ENCODE results near the gene ABTB1.

The ABTB1 gene

DNA sequence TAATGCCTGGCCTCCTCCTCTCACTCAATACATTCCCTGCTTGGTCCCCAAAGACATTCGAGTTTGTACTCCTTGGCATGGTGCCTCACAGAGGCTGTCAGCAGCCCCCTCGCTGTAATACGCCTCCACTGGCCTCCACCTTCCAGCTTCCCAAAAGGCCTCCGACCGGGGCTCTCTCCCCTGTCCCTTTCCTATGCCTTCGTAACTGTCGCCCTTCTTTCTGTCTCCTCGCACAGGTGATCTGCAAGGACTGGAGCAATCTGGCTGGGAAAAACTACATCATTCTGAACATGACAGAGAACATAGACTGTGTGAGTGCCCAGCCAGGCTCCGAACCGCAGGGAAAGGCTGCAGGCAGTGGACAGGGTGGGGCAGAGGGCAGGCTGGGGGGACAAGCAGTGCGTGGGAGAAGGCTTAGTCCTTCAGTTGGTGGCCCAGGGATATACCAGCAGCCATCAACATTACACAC lies 10.7 kb upstream of the ABTB1 start:
- no peak for ATAC-seq
- DNase-seq, result no peak
- Mint-ChIP-seq H3K9me3 (no peaks in the 10 kb centered on the region), H3K27ac (peak overlapping the region in 1 of 2 donors; percentile 68), H3K4me1 (no peaks in the 10 kb centered on the region), H3K4me3 (no peak overlapping the region), H3K27me3 (no peaks in the 10 kb centered on the region)

DNA sequence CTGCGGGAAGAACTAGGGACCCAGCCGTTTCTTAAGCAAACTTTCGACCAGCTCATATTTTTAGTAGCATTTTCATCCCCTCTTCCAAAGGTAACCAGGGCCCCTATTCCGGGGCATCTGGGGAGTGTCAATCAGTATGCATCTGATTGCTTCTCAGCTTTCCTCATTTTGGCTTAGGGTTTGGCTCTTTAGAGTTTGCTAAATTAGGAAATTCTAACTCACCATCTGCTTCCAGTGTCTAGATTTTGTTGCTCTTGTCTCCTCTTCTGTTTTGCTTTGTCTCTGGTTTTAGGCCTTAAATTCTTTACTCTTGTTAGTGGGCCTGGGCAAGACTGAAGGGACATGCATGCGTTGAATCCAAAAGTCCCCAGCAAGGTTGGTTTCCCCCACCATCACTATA lies 9.6 kb upstream of the ABTB1 start:
- Mint-ChIP-seq H3K4me3 (no peak overlapping the region), H3K27ac (peak overlapping the region in 1 of 2 donors; percentile 35), H3K27me3 (no peaks in the 10 kb centered on the region), H3K4me1 (no peaks in the 10 kb centered on the region), H3K9me3 (no peaks in the 10 kb centered on the region)
- DNase-seq (no peak), ATAC-seq (no peak)

GRCh38 chr3:127665165-127665564 lies 7.6 kb upstream of the ABTB1 start:
- Mint-ChIP-seq H3K27ac (no peak overlapping the region), H3K9me3 (no peaks in the 10 kb centered on the region), H3K27me3 (no peaks in the 10 kb centered on the region), H3K4me1 (no peaks in the 10 kb centered on the region), H3K4me3 (no peak overlapping the region)
- ATAC-seq (no peak), DNase-seq (no peak)

- Mint-ChIP-seq H3K4me3 (no peak overlapping the region), H3K9me3 (no peaks in the 10 kb centered on the region), H3K27me3 (no peaks in the 10 kb centered on the region), H3K27ac (no peak overlapping the region), H3K4me1 (no peaks in the 10 kb centered on the region)
- DNase-seq, result no peak
- ATAC-seq, result no peak
These were observed 7.2 kb upstream of the ABTB1 start for GRCh38 chr3:127665586-127665985.

DNA sequence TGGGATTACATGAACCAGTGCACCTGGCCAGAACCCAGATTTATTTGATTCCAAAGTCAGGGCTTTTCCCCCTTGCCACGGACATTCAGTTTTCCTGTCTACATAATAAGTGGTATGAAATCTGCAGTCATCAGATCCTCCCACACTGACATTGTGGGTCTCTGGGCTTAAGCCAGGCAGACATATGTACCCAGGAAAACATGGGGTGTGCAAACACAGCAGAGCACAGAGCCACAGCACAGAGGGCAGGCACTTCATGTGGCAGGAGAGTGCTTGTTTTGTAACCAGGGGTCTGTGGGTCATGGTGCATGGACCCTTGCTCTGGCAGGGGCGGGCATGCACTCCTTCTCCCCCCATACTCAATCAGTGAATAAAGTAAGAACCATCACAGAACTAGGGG lies 6.1 kb upstream of the ABTB1 start:
- Mint-ChIP-seq H3K4me1 (peaks cover 10% of the 10 kb centered on the region), H3K27me3 (no peaks in the 10 kb centered on the region), H3K27ac (no peak overlapping the region), H3K9me3 (no peaks in the 10 kb centered on the region), H3K4me3 (no peak overlapping the region)
- ATAC-seq (no peak), DNase-seq (no peak)

DNA sequence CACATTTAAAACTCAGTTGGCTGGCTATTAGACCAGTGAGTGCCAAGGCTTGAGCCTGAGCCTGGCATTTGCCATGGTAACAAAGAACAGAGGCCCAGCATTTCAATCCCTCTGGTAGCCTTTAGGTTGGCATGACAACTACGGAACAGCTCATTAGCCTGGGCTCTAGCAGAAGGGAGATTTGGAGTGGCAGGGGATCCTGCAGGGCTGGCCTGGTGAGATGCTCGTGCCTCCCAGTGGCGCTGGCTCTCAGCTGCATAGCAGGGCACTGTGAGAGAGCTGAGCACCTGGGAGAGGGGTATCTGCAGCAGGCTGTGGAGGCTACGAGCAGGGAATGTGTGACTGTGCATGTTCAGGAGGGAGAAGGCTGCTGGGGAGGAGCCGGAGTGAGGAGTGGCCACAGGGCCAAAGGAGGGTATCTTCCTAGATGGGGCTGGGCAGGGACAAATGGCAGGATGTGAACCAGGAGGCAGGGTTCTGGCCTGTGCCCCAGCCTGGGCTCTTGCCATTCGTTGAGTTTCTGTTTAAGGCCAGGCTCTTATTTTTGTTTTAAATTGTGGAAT lies 5.6 kb upstream of the ABTB1 start:
- no peak for ATAC-seq
- DNase-seq, result no peak
- no peak overlapping the region for H3K27ac Mint-ChIP-seq
- no peak overlapping the region for H3K4me3 Mint-ChIP-seq
- H3K9me3 Mint-ChIP-seq, result no peaks in the 10 kb centered on the region
- peaks cover 14% of the 10 kb centered on the region for H3K4me1 Mint-ChIP-seq
- no peaks in the 10 kb centered on the region for H3K27me3 Mint-ChIP-seq

DNA sequence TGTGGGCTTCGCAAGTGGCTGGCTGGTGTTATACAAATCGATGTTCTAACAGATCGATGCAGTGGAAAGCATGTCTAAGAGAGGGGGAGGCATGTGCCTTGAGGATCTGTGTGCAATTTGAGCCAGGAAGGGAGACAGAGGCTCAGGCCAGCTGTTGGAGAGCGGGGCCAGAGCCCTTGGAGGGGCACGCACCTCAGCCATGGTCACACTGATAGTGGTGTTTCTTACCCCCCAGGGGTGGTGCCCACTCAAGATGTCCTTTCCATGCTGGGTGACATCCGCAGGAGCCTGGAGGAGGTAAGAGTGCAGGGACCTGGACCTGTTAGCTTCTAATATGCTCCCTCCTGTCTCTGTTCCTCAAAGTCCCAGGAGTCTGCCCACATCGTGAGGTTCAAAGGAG lies 3.8 kb upstream of the ABTB1 start:
- no peak overlapping the region for H3K27ac Mint-ChIP-seq
- H3K4me3 Mint-ChIP-seq, result no peak overlapping the region

DNA sequence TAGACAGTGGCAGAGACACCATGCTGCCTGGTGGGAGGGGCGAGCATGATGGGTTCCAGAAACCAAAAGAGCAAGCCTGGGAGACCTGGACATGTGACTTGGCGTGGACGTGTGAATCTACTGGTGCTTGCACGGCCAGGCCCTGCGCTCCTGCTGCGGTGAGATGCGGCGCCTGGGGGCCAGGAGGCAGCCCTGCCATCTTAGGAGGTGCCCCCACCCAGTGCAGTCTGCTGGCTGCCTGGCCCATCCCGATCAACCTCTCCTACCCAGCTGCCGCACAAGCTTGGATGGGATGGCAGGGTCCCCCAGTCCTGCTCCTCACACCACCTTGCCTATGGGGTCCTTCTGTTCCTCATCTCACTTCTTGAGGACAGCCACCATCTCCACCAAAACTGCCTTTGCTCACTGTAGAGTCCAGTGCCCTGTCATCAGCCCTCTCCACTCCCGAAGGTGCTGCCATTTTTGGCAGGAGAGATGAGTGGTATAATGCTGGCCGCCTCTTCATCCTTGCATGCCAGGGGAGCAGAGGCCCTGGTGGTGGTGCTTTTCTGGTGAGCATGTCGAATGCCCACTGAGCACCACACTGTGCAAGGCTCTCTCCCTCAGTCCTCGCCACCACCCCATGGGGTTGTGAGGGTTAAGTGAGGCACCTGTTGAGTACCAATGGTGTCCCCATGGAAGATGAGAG lies 3.1 kb upstream of the ABTB1 start:
- ATAC-seq (no peak), DNase-seq (no peak)
- Mint-ChIP-seq H3K27me3 (no peaks in the 10 kb centered on the region), H3K27ac (peak overlapping the region in 1 of 2 donors; percentile 68), H3K4me3 (no peak overlapping the region), H3K4me1 (peaks cover 28% of the 10 kb centered on the region), H3K9me3 (no peaks in the 10 kb centered on the region)

More for the DNA sequence above, 3.8 kb upstream of the ABTB1 start:
- DNase-seq (no peak), ATAC-seq (no peak)
- Mint-ChIP-seq H3K9me3 (no peaks in the 10 kb centered on the region), H3K4me1 (peaks cover 20% of the 10 kb centered on the region), H3K27me3 (no peaks in the 10 kb centered on the region)

DNA sequence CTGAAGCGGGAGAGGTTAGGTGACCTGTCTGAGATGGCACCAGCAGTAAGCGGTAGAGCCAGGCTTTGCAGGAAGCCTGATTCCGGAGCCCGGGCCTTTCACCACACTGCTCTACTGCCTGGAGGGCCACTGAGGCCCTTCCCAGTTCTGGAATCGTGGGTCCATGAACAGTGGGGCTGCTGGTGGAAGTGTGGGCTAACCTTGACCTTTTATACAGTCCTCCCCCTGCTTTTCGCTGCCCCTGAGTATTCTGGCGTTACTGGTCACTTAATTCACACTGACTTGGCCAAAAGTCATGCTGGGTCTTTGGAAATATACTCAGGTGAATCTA lies 2.6 kb upstream of the ABTB1 start:
- no peak for ATAC-seq
- peaks cover 32% of the 10 kb centered on the region for H3K4me1 Mint-ChIP-seq
- no peaks in the 10 kb centered on the region for H3K27me3 Mint-ChIP-seq
- no peak overlapping the region for H3K27ac Mint-ChIP-seq
- no peaks in the 10 kb centered on the region for H3K9me3 Mint-ChIP-seq
- no peak overlapping the region for H3K4me3 Mint-ChIP-seq
- DNase-seq, result no peak

GRCh38 chr3:127670761-127671522 lies 1.8 kb upstream of the ABTB1 start:
- Mint-ChIP-seq H3K27me3 (no peaks in the 10 kb centered on the region), H3K27ac (no peak overlapping the region), H3K4me1 (peaks cover 36% of the 10 kb centered on the region), H3K9me3 (no peaks in the 10 kb centered on the region), H3K4me3 (peak overlapping the region; percentile 92 to 97)
- DNase-seq, result no peak
- no peak for ATAC-seq

DNA sequence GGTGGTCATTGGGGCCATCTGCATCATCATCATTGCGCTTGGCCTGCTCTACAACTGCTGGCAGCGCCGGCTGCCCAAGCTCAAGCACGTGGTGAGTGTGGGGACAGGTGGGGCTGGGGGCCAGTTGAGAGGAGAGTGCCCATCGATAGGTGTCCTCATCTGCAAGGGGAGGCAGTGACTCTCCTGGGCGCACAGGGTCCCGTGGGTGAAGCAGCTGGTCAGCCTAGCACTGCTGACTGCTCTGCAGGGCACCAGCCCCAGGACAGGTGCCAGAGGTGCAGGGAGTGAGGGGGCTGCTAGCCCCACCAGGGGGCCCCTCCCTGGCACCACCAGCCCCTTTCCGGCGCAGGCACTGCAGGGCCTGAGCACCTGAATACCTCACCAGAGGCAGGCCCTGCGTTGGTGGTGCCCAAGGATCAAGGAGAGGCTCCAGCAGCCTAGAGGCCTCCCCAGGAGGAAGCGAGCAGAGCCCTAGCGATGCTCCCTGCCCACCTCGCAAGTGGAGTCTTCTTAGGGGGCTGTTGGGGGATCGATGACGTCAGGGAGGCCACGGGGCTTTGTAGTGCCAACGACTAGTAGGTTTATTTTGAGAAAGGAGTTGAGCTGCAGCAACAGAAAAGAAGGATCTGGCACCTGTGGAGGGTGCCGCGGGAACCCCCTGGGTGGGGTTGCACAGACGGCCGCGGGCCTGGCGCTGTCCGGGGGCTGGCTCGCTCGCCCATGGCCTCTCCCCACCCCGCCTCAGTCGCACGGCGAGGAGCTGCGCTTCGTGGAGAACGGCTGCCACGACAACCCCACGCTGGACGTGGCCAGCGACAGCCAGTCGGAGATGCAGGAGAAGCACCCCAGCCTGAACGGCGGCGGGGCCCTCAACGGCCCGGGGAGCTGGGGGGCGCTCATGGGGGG lies 976 bp upstream of the ABTB1 start:
- Mint-ChIP-seq H3K27me3 (no peaks in the 10 kb centered on the region), H3K4me3 (peak overlapping the region; percentile 92 to 97), H3K4me1 (peaks cover 41% of the 10 kb centered on the region), H3K9me3 (no peaks in the 10 kb centered on the region), H3K27ac (peak overlapping the region; percentile 98)
- ATAC-seq (peak; percentile 25), DNase-seq (peak in 1 of 2 donors; percentile 49)

DNA sequence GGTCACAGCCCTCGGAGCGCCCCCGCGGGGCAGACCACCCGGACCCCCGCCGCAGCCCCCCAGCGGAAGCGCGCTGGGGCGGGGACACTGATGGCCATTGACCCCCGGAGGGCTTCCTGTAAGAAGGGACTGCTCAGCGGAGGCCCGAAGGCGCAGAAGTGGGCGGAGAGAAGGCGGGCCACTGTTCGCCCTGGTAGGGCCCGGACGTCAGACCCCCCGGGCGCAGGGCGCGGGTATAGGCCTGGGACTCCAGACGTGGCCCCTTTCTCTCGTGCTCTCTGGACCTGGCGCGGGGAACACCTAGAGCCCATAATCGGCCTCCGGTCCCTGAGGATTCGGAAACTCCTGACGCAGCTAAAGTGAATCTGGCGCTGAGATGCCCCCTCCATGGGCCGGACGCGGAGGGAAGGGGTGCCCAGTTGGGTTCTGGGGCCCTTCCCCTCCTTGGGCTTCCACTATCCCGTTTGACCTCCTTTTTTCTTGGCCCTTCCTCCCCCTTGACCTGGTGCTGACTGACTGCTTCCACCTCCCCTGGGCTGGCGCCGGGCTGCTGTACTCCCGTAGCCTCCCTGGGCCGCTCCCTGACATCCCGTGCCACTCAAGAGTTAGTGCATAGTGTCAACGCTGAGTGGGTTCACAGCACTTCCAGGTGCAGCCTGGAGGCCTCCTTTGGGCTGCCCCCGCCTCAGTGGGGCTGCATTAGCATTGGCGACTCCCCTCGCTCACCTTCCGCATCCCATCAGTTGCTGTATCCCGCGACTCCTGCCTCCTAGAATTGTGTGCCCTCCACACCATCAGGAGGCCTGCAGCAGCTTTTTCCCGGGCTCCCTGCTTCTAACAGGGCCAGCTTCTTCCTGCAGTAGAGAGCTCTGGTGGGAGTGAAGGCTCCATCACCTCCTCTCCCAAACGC lies 694 bp downstream of the ABTB1 start:
- ATAC-seq (peak; percentile 72), DNase-seq (peak; percentile 62 to 67)
- Mint-ChIP-seq H3K4me1 (peaks cover 47% of the 10 kb centered on the region), H3K4me3 (peak overlapping the region; percentile 91 to 92), H3K9me3 (no peaks in the 10 kb centered on the region), H3K27ac (peak overlapping the region; percentile 66 to 89), H3K27me3 (no peaks in the 10 kb centered on the region)

- Mint-ChIP-seq H3K4me1 (peaks cover 51% of the 10 kb centered on the region), H3K9me3 (no peaks in the 10 kb centered on the region), H3K27me3 (no peaks in the 10 kb centered on the region), H3K27ac (peak overlapping the region; percentile 13 to 66), H3K4me3 (peak overlapping the region; percentile 91 to 92)
- DNase-seq (peak in 1 of 2 donors; percentile 9), ATAC-seq (no peak)
These were observed 1.5 kb downstream of the ABTB1 start for GRCh38 chr3:127674101-127674721.

DNA sequence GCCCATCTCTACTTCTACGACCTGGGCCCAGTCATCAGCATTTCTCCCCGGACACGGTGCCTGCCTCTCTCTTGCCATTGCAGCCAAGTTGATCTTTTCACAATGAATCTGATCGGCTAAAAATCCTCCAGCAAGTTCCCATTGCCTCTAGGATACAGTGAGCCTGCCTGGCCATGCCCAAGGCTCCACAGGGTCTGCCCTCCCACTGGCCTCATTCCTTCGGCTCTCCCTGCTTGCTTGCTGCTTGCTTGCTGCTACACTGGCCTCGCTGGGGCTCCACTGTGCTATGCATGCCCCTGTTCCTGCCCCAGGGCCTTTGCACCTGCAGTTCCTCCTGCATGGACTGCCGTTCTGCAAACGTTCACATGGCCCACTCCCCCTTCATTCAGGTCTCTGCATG lies 2.0 kb downstream of the ABTB1 start:
- no peaks in the 10 kb centered on the region for H3K9me3 Mint-ChIP-seq
- peak in 1 of 2 donors; percentile 4 for DNase-seq
- H3K27me3 Mint-ChIP-seq, result no peaks in the 10 kb centered on the region
- H3K4me3 Mint-ChIP-seq, result peak overlapping the region in 1 of 2 donors; percentile 24
- H3K4me1 Mint-ChIP-seq, result peaks cover 51% of the 10 kb centered on the region
- H3K27ac Mint-ChIP-seq, result peak overlapping the region; percentile 13 to 53
- no peak for ATAC-seq

Data from stimulated activated naive CD8-positive, alpha-beta T cell treated with anti-CD3 and anti-CD28 coated beads, Interleukin-15, amount 100 ng/mL, for 72 hours (primary cell).